HEK293T (cell line): ENCODE results near the gene PARVB.

Experiments
- CTCF ChIA-PET: fragments of 350-600 bp; formaldehyde crosslinking; extraction: SDS; loops from one replicate; lab custom pipeline; 2021; ENCODE audit warnings: antibody characterized with exemption, inconsistent platforms; lab: Yijun Ruan, JAX
- POLR2A ChIA-PET: fragments of 350-600 bp; formaldehyde crosslinking; extraction: SDS; loops from one replicate; lab custom pipeline; 2020; ENCODE audit warnings: antibody characterized with exemption, inconsistent platforms; lab: Yijun Ruan, JAX
- DNase-seq: peaks from one replicate; pipeline ENCODE4 v3.0.0; 2012; ENCODE audit warnings: mixed read lengths; ENCODE audit errors: extremely low spot score
- ARNT ChIP-seq: fragments of 450-650 bp; IDR thresholded peaks from 2 replicates; pipeline ENCODE4 v1.6.1; 2017; ENCODE audit warnings: mild to moderate bottlenecking
- BHLHE40 ChIP-seq: fragments of 450-650 bp; IDR thresholded peaks from 2 replicates; pipeline ENCODE4 v1.6.1; 2016; ENCODE audit warnings: mild to moderate bottlenecking, moderate library complexity, borderline replicate concordance
- CTBP1 ChIP-seq: fragments of 450-650 bp; IDR thresholded peaks from 2 replicates; pipeline ENCODE4 v1.6.1; 2016; ENCODE audit warnings: borderline replicate concordance
- ELF4 ChIP-seq: fragments of 450-650 bp; IDR thresholded peaks from 2 replicates; pipeline ENCODE4 v1.6.1; 2017; ENCODE audit warnings: antibody characterized with exemption
- FOXA1 ChIP-seq: fragments of 450-650 bp; IDR thresholded peaks from 2 replicates; pipeline ENCODE4 v1.6.1; 2016; ENCODE audit warnings: mild to moderate bottlenecking
- FOXK2 ChIP-seq: fragments of 450-650 bp; IDR thresholded peaks from 2 replicates; pipeline ENCODE4 v1.6.1; 2016; ENCODE audit warnings: mild to moderate bottlenecking
- FOXM1 ChIP-seq: fragments of 450-650 bp; IDR thresholded peaks from 2 replicates; pipeline ENCODE4 v1.6.1; 2017; ENCODE audit warnings: mild to moderate bottlenecking, borderline replicate concordance
- HDGF ChIP-seq: fragments of 450-650 bp; IDR thresholded peaks from 2 replicates; pipeline ENCODE4 v1.6.1; 2017; ENCODE audit warnings: antibody characterized with exemption, borderline replicate concordance
- L3MBTL2 ChIP-seq: fragments of 450-650 bp; conservative IDR thresholded peaks from 2 replicates; pipeline ENCODE4 v1.6.1; 2016; ENCODE audit warnings: mild to moderate bottlenecking
- LEF1 ChIP-seq: fragments of 450-650 bp; IDR thresholded peaks from 2 replicates; pipeline ENCODE4 v1.6.1; 2017; ENCODE audit warnings: mild to moderate bottlenecking, borderline replicate concordance
- NFRKB ChIP-seq: fragments of 450-650 bp; IDR thresholded peaks from 2 replicates; pipeline ENCODE4 v1.6.1; 2016; ENCODE audit warnings: mild to moderate bottlenecking, moderate library complexity
- PKNOX1 ChIP-seq: fragments of 450-650 bp; IDR thresholded peaks from 2 replicates; pipeline ENCODE4 v1.6.1; 2016
- SP1 ChIP-seq: fragments of 450-650 bp; IDR thresholded peaks from 2 replicates; pipeline ENCODE4 v1.6.1; 2017
- SUZ12 ChIP-seq: fragments of 450-650 bp; IDR thresholded peaks from 2 replicates; pipeline ENCODE4 v1.6.1; 2016; ENCODE audit warnings: mild to moderate bottlenecking
- TARDBP ChIP-seq: fragments of 450-650 bp; IDR thresholded peaks from 2 replicates; pipeline ENCODE4 v1.6.1; 2016
- ZNF384 ChIP-seq: fragments of 450-650 bp; IDR thresholded peaks from 2 replicates; pipeline ENCODE4 v1.6.1; 2016

PARVB gene

GRCh38 chr22:44170470-44170869 is 146.4 kb downstream of the PARVB start:
- POLR2A ChIA-PET = no interaction called here

GRCh38 chr22:44171561-44171960 is 147.5 kb downstream of the PARVB start:
- DNase-seq = no peak
- POLR2A ChIA-PET = no interaction called here
- CTCF ChIA-PET = no interaction called here
- TF ChIP-seq SUZ12 (no peak), NFRKB (no peak), LEF1 (no peak), ZNF384 (no peak), CTBP1 (no peak), BHLHE40 (no peak), FOXM1 (no peak), FOXK2 (no peak), ELF4 (no peak), PKNOX1 (no peak), FOXA1 (no peak), ARNT (no peak), L3MBTL2 (no peak), SP1 (no peak), HDGF (no peak), TARDBP (no peak)

More at GRCh38 chr22:44170470-44170869, 146.4 kb downstream of the PARVB start:
- no peak for TF ChIP-seq SUZ12
- TF ChIP-seq ELF4 = no peak
- no peak for TF ChIP-seq L3MBTL2
- no peak for TF ChIP-seq HDGF
- TF ChIP-seq BHLHE40 = no peak
- TF ChIP-seq SP1 = no peak
- no peak for TF ChIP-seq FOXK2
- no peak for TF ChIP-seq ZNF384
- no peak for TF ChIP-seq NFRKB
- no peak for TF ChIP-seq PKNOX1
- TF ChIP-seq LEF1 = no peak
- no peak for TF ChIP-seq ARNT
- no peak for TF ChIP-seq FOXA1
- TF ChIP-seq FOXM1 = no peak
- no peak for TF ChIP-seq TARDBP
- CTCF ChIA-PET = no interaction called here
- no peak for DNase-seq

GRCh38 chr22:44172370-44173108 is 148.4 kb downstream of the PARVB start:
- no peak for DNase-seq
- ChIA-PET POLR2A (no interaction called here), CTCF (interaction anchor here (1.3 kb wide), 1 partner anchor 179 kb away, joined by 7 read pairs; no protein-coding TSS in a partner anchor)
- no peak for TF ChIP-seq PKNOX1
- no peak for TF ChIP-seq SP1
- no peak for TF ChIP-seq CTBP1
- TF ChIP-seq FOXK2 = no peak
- TF ChIP-seq ELF4 = no peak
- TF ChIP-seq FOXA1 = no peak
- no peak for TF ChIP-seq ZNF384
- no peak for TF ChIP-seq FOXM1
- no peak for TF ChIP-seq SUZ12
- no peak for TF ChIP-seq BHLHE40

- DNase-seq = no peak
- POLR2A ChIA-PET = no interaction called here
- CTCF ChIA-PET = interaction anchor here (1.3 kb wide), 1 partner anchor 180 kb away, joined by 7 read pairs; no protein-coding TSS in a partner anchor
- TF ChIP-seq HDGF (no peak), SP1 (no peak), LEF1 (no peak), ZNF384 (no peak), ELF4 (no peak), FOXM1 (no peak), TARDBP (no peak)
Observed at GRCh38 chr22:44173154-44173553, 149.1 kb downstream of the PARVB start.

GRCh38 chr22:44175676-44176075 is 151.6 kb downstream of the PARVB start:
- DNase-seq = no peak
- ChIA-PET POLR2A (no interaction called here), CTCF (no interaction called here)
- no peak for TF ChIP-seq TARDBP
- TF ChIP-seq PKNOX1 = no peak
- no peak for TF ChIP-seq NFRKB
- TF ChIP-seq FOXK2 = no peak
- TF ChIP-seq SUZ12 = no peak
- TF ChIP-seq SP1 = no peak
- no peak for TF ChIP-seq L3MBTL2
- TF ChIP-seq FOXA1 = no peak
- TF ChIP-seq LEF1 = no peak
- TF ChIP-seq ARNT = no peak
- TF ChIP-seq HDGF = no peak
- TF ChIP-seq CTBP1 = no peak
- no peak for TF ChIP-seq BHLHE40
- no peak for TF ChIP-seq ELF4
